HG03039 (cell line): Measurements from ENCODE around the gene DNM3.

Experiments
- ATAC-seq: cut with Tn5 transposase; IDR thresholded peaks from one replicate; pipeline ENCODE4 v1.9.1; 2021; ENCODE audit warnings: mild to moderate bottlenecking, moderate library complexity; ENCODE audit not compliant: unreplicated experiment

The DNM3 gene

GRCh38 chr1:172211221-172211620 lies 369.9 kb downstream of the DNM3 start:
- ATAC-seq, result no peak

- no peak for ATAC-seq
Measured at GRCh38 chr1:172212124-172212523, 370.8 kb downstream of the DNM3 start.

GRCh38 chr1:172215006-172215405 lies 373.7 kb downstream of the DNM3 start:
- ATAC-seq, result no peak

- ATAC-seq, result no peak
Measured at GRCh38 chr1:172219966-172220365, 378.7 kb downstream of the DNM3 start.

GRCh38 chr1:172220376-172220775 lies 379.1 kb downstream of the DNM3 start:
- no peak for ATAC-seq

- no peak for ATAC-seq
Measured at GRCh38 chr1:172221436-172221835, 380.1 kb downstream of the DNM3 start.

- no peak for ATAC-seq
Measured at GRCh38 chr1:172224871-172225270, 383.6 kb downstream of the DNM3 start.

GRCh38 chr1:172229942-172230341 lies 388.6 kb downstream of the DNM3 start:
- ATAC-seq, result no peak

GRCh38 chr1:172230526-172230925 lies 389.2 kb downstream of the DNM3 start:
- no peak for ATAC-seq

- no peak for ATAC-seq
Measured at GRCh38 chr1:172236958-172237357, 395.7 kb downstream of the DNM3 start.

GRCh38 chr1:172238158-172238557 lies 396.9 kb downstream of the DNM3 start:
- no peak for ATAC-seq

GRCh38 chr1:172238965-172239364 lies 397.7 kb downstream of the DNM3 start:
- ATAC-seq, result no peak

GRCh38 chr1:172239901-172240300 lies 398.6 kb downstream of the DNM3 start:
- no peak for ATAC-seq

- no peak for ATAC-seq
Measured at GRCh38 chr1:172241540-172241939, 400.2 kb downstream of the DNM3 start.

GRCh38 chr1:172244865-172245264 lies 403.6 kb downstream of the DNM3 start:
- no peak for ATAC-seq

- no peak for ATAC-seq
Measured at GRCh38 chr1:172245788-172246187, 404.5 kb downstream of the DNM3 start.

GRCh38 chr1:172246521-172247390 lies 405.5 kb downstream of the DNM3 start:
- no peak for ATAC-seq

GRCh38 chr1:172251486-172251885 lies 410.2 kb downstream of the DNM3 start:
- ATAC-seq, result no peak

GRCh38 chr1:172252321-172252720 lies 411.0 kb downstream of the DNM3 start:
- no peak for ATAC-seq

GRCh38 chr1:172252958-172253357 lies 411.7 kb downstream of the DNM3 start:
- ATAC-seq, result no peak

GRCh38 chr1:172254521-172255222 lies 413.4 kb downstream of the DNM3 start:
- no peak for ATAC-seq

GRCh38 chr1:172255223-172255560 lies 413.9 kb downstream of the DNM3 start:
- ATAC-seq, result no peak
